ENCODE data around the gene PLPP7.

Gene PLPP7

GRCh38 chr9:131303381-131304321 is 14.1 kb downstream of the PLPP7 start:
- no peak for DNase-seq (ENCODE audit: low read depth in 4 of 4, low spot score in 1 of 4)

GRCh38 chr9:131304676-131305355 is 15.3 kb downstream of the PLPP7 start:
- no peak for DNase-seq (ENCODE audit: low read depth in 4 of 4, low spot score in 1 of 4)

DNA sequence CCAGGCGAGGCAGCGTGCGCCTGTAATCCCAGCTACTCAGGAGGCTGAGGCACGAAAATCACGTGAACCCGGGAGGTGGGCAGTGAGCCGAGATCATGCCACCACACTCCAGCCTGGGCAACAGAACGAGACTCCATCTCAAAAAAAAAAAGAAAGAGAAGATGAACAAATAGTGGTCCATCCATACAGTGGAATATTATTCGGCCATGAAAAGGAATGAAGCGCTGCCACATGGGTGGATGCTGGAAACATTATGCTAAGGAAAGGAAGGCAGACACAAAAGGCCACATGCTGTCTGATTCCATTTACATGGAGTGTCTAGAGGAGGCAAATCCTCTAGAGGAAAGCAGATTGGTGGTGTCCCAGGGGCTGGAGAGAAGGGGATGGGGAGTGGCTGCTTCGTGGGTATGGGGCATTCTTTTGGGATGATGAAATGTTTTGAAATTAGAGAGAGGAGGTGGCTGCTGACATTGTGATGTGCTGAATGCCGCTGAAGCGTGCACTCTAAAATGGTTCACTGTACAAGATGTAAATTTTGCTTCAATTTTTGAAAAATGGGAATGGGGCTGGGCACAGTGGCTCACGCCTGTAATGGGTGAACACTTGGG is 17.0 kb downstream of the PLPP7 start:
- no peak for DNase-seq (ENCODE audit: low read depth in 4 of 4, low spot score in 1 of 4)

- DNase-seq (ENCODE audit: low read depth in 4 of 4, low spot score in 1 of 4), result no peak
These were observed 18.5 kb downstream of the PLPP7 start for GRCh38 chr9:131307974-131308373.

- no peak for DNase-seq (ENCODE audit: low read depth in 4 of 4, low spot score in 1 of 4)
These were observed 18.9 kb downstream of the PLPP7 start for GRCh38 chr9:131308452-131308851.

DNA sequence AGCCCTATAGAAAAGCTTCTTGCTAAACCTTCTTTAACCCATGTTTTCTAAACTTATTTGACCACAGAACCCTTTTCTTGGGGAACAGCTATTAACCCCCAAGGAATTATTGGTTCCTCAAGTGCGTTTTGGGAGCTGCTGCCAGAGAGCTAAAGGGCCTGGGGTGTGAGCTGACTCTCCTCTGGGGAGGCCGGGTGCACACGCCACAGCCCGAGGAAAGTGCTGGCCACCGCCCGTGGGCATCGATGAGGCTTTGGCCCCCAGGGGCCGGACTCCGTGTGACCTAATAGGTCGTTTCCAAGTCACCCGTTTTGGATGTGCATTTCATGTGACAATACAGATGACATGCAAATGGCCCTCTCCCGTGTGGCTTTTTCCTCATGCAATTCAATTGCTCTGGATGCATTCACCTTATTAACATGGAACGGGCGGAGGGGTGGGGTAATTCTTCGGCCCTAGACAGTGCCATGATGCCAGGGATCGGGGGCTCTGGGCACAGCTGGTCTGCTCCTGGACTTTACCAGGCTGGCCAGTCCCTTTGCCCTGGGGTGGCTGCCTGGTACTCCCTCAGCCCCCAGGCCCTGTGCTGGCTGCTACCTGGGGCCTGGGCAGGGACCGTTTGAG is 19.5 kb downstream of the PLPP7 start:
- DNase-seq (ENCODE audit: low read depth in 4 of 4, low spot score in 1 of 4), result no peak

GRCh38 chr9:131309530-131310276 is 20.2 kb downstream of the PLPP7 start:
- no peak for DNase-seq (ENCODE audit: low read depth in 4 of 4, low spot score in 1 of 4)

GRCh38 chr9:131310833-131311554 is 21.5 kb downstream of the PLPP7 start:
- DNase-seq (ENCODE audit: low read depth in 4 of 4, low spot score in 1 of 4), result peak; percentile 20 to 43 (median 31)

DNA sequence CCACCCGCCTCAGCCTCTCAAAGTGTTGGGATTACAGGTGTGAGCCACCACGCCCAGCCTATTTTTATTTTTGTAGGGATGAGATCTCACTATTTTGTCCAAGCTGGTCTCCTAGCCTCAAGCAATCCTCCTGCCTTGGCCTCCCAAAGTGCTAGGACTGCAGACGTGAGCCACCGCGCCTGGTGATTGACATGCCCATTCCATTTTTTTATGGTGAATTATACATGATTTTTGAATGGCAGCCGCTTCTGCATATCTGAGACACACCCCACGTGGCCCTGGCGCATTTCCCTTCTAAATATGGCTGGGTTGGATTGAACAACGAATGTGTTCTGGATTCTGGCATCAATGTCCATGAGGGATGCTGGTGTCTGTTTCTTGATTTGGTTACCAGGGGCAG is 22.7 kb downstream of the PLPP7 start:
- DNase-seq (ENCODE audit: low read depth in 4 of 4, low spot score in 1 of 4), result no peak

DNA sequence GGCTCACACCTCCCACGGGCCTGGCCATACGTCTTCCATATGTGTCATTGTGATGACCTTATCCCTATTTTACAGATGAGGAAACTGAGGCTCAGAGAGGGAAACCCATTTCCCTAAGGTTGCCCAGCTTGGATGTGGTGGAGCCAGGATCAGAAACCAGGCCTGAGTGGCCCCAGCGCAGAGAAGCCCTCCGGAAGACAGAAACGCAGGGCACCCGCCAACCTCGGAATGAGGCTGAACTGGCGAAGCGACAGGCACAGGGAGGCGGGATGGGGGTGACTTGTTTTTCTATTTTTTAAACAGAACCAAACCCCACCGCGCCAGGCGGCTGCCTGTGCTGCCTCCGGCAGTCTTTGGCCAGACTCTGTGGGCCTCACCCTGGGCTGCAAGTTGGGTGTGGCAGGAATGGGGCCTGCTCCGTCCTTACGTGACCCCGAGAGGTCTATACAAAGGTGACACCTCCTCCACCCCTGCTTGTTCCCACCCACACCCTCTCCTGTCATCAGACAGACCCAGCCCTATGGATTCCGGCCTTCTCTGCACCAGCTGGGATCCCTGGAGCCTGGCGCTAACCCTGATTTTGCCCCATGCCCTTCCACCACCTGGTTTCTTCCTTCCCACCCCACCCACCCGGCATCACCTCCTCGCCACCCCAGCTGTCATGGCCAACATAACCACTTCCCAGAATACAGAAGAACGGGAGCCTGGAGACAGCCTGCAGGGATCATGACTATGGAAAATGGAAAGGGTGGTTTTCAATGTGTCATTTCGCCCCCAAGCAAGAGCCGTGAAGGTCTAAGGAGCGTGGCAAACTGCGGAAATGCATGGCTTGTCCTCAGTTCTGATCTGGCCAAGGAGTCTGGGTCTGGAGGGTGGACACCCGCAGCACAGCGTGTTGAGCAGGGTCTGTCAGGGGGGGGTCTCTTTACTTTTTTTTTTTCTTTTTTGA is 23.6 kb downstream of the PLPP7 start:
- DNase-seq (ENCODE audit: low read depth in 4 of 4, low spot score in 1 of 4), result no peak

- DNase-seq (ENCODE audit: low read depth in 4 of 4, low spot score in 1 of 4), result no peak
These were observed 28.9 kb downstream of the PLPP7 start for GRCh38 chr9:131318231-131319085.

DNA sequence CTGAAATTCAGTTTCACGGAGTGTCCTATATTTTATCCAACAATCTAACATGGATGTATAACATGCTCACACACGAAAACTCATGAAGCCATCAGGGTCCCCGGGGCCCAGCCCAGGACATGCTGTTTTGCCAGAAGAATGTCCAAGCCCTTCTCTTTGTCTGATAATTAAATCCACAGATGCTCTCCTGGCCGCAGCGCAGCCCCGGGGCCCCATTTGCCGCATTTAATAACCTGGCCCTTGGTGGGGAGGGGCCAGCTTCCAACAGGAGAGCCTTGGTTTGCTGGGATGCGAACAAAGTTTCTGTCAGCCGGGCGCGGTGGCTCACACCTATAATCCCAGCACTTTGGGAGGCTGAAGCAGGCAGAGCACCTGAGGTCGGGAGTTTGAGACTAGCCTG is 30.0 kb downstream of the PLPP7 start:
- no peak for DNase-seq (ENCODE audit: low read depth in 4 of 4, low spot score in 1 of 4)

- no peak for DNase-seq (ENCODE audit: low read depth in 4 of 4, low spot score in 1 of 4)
These were observed 30.6 kb downstream of the PLPP7 start for GRCh38 chr9:131320031-131320685.

- no peak for DNase-seq (ENCODE audit: low read depth in 4 of 4, low spot score in 1 of 4)
These were observed 34.1 kb downstream of the PLPP7 start for GRCh38 chr9:131323629-131324028.

- DNase-seq (ENCODE audit: low read depth in 4 of 4, low spot score in 1 of 4), result no peak
These were observed 35.5 kb downstream of the PLPP7 start for GRCh38 chr9:131324736-131325679.

GRCh38 chr9:131329241-131329641 is 39.7 kb downstream of the PLPP7 start:
- no peak for DNase-seq (ENCODE audit: low read depth in 4 of 4, low spot score in 1 of 4)

All from stimulated activated CD4-positive, alpha-beta T cell treated with anti-CD3 and anti-CD28 coated beads, Interleukin-1b, Interleukin-23, amount 100 ng/mL, for 24 hours (primary cell).